ENCODE data around the gene HORMAD2.
A peak's percentile ranks its signal among the peaks of the same experiment; 100 is the strongest.

The HORMAD2 gene

GRCh38 chr22:30167734-30168133 is 87.5 kb downstream of the HORMAD2 start:
- DNase-seq (ENCODE audit: low read depth in 3 of 3), result no peak

- no peak for DNase-seq (ENCODE audit: low read depth in 3 of 3)
These were observed 88.7 kb downstream of the HORMAD2 start for GRCh38 chr22:30169002-30169401.

GRCh38 chr22:30170129-30170528 is 89.9 kb downstream of the HORMAD2 start:
- no peak for DNase-seq (ENCODE audit: low read depth in 3 of 3)

- no peak for DNase-seq (ENCODE audit: low read depth in 3 of 3)
These were observed 90.7 kb downstream of the HORMAD2 start for GRCh38 chr22:30171008-30171407.

GRCh38 chr22:30175690-30176288 is 95.5 kb downstream of the HORMAD2 start:
- DNase-seq (ENCODE audit: low read depth in 3 of 3), result no peak

- no peak for DNase-seq (ENCODE audit: low read depth in 3 of 3)
These were observed 96.2 kb downstream of the HORMAD2 start for GRCh38 chr22:30176431-30176830.

- DNase-seq (ENCODE audit: low read depth in 3 of 3), result peak in 1 of 3 experiments; percentile 25
These were observed 98.2 kb downstream of the HORMAD2 start for GRCh38 chr22:30178181-30179126.

- DNase-seq (ENCODE audit: low read depth in 3 of 3), result no peak
These were observed 100.4 kb downstream of the HORMAD2 start for GRCh38 chr22:30180616-30181015.

GRCh38 chr22:30181459-30182349 is 101.4 kb downstream of the HORMAD2 start:
- no peak for DNase-seq (ENCODE audit: low read depth in 3 of 3)

GRCh38 chr22:30182350-30182745 is 102.1 kb downstream of the HORMAD2 start:
- no peak for DNase-seq (ENCODE audit: low read depth in 3 of 3)

- no peak for DNase-seq (ENCODE audit: low read depth in 3 of 3)
These were observed 102.6 kb downstream of the HORMAD2 start for GRCh38 chr22:30182815-30183214.

GRCh38 chr22:30183271-30183670 is 103.0 kb downstream of the HORMAD2 start:
- no peak for DNase-seq (ENCODE audit: low read depth in 3 of 3)

- DNase-seq (ENCODE audit: low read depth in 3 of 3), result no peak
These were observed 103.6 kb downstream of the HORMAD2 start for GRCh38 chr22:30183861-30184278.

- DNase-seq (ENCODE audit: low read depth in 3 of 3), result no peak
These were observed 104.9 kb downstream of the HORMAD2 start for GRCh38 chr22:30185129-30185528.

GRCh38 chr22:30185549-30185948 is 105.3 kb downstream of the HORMAD2 start:
- DNase-seq (ENCODE audit: low read depth in 3 of 3), result no peak

- DNase-seq (ENCODE audit: low read depth in 3 of 3), result no peak
These were observed 105.8 kb downstream of the HORMAD2 start for GRCh38 chr22:30186041-30186440.

- DNase-seq (ENCODE audit: low read depth in 3 of 3), result no peak
These were observed 106.2 kb downstream of the HORMAD2 start for GRCh38 chr22:30186510-30186909.

GRCh38 chr22:30187094-30187493 is 106.8 kb downstream of the HORMAD2 start:
- DNase-seq (ENCODE audit: low read depth in 3 of 3), result no peak

GRCh38 chr22:30187529-30188407 is 107.5 kb downstream of the HORMAD2 start:
- no peak for DNase-seq (ENCODE audit: low read depth in 3 of 3)

GRCh38 chr22:30188911-30189310 is 108.6 kb downstream of the HORMAD2 start:
- DNase-seq (ENCODE audit: low read depth in 3 of 3), result no peak

- DNase-seq (ENCODE audit: low read depth in 3 of 3), result no peak
These were observed 110.3 kb downstream of the HORMAD2 start for GRCh38 chr22:30190574-30190973.

Data from stimulated activated CD4-positive, alpha-beta T cell treated with anti-CD3 and anti-CD28 coated beads, TNF-alpha, amount 100 ng/mL, for 4 hours (primary cell).